Measurements from ENCODE around the gene NFASC.

The NFASC gene

DNA sequence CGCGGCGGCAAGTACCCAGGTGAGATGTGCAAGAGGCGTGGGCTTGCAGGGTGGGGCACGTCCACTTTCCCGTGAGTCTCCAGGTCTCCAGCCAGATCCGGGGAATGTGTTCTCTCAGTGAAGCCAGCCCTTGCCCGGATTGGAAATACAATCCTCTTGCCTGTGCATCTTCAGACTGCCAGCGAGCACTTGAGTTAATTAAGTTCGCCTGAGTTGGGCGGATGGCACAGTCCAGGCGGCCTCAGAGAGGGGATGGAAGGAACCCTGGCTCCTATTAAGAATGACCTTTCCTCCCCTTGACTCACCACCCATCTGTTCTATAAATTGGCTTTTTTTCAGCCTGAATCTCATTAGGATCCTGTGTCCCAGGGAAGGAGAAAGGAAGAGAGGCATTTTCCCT, 139.0 kb downstream of the NFASC start:
- DNase-seq (ENCODE audit: low spot score) = no peak

DNA sequence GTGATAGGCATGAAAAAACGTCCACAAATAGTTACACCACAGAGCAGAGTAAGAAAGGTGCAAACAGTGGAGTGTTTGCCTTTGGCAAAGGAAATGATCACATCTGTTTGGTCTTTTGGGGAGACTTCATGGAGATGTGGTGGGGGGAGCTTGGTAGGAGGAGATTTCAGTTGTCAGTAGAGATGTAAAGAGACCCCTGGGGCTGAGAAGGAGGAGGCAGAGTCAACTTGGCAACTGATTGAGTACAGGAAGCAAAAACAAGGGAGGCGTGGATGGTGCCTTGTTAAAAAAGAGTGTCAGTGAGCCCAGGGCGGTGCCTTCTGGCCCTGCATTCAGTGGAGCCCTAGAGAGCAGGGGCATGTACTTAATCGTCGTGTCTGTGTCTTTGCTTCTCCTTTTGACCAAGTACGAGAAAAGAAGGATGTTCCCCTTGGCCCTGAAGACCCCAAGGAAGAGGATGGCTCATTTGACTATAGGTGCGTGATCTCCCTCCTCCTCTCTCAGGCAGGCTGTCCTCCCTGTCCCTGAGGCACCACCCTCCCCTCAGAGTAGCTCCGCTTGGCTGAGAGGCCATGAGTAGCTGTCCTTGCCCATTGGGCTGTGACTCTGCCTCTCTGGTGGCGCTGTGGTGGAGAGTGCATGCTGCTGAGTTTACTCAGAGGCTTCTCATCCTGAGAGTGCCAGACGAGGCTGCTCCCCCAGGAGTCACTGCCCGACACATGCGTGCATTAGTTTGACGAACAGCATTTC, 141.9 kb downstream of the NFASC start:
- DNase-seq (ENCODE audit: low spot score) = no peak

DNA sequence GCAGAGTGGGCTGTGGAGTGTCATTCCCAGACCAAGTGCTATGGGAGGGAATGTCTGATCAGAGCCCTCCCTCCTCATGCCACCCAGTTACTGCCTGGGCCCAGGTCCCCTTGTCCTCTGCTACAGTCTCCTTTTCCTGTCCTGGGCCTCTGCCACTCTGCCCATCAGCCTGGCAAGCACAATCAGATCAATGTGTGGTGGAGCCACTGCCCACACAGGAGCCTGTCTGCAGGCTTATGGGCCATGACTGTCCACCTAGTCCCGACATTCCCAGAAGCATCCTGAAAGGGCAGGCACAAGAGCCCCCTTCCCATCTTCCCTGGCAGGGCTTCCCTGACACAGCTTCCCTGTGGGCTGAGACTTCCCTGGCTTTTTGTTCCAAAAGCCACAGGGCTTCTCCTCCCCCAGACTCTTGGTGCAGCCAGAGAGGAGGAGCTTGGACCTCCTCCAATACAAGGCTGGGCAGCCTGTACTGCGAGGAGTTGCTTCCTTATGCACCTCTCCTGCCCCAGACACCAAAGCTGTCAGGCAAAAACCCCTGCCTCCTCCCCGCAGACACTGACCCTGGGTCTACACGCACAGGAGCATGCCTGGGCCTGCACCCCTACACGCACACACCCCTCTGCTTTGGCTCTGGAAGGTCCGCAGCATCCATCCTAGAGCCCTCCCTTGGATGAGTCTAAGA, 143.2 kb downstream of the NFASC start:
- DNase-seq (ENCODE audit: low spot score) = peak; percentile 59

DNA sequence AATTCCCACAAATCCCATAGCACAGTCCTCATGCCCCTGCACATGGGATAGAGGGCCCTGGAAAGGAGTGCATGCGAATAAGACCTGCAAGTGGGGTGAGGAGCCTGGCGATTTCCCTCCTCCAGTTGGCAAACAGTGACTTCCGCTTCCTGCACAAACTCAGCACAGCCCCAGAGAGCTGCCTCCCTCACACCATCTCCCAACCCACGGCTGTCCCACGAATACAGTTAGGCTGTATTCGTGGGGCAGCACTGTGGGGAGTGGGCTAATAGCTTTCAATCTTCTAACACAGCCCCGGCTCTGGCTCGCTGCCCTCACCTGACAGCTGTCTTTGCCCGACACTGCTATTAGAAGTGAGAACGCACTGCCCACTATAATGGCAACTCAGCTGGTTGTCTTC, 144.1 kb downstream of the NFASC start:
- peak; percentile 49 for DNase-seq (ENCODE audit: low spot score)

DNA sequence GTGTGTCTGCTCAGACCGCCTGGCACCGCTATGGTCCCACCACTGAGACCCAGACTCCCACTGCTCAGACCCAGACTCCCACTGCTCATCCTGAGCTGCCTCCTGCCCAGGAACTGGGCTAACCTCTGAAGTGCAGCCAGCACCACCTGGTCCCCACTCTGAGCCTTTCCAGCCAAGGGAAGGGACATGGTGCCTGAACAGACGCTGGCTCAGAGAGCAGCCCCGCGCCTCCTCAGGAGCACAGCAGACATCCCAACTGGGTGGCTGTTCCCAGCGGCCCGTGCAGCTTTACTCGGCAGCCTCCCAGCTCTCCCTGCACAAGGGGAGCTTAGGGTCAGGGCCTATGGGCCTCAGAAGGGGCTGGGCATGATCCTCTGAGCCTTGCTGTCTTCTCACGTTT, 144.6 kb downstream of the NFASC start:
- peak; percentile 76 for DNase-seq (ENCODE audit: low spot score)

DNA sequence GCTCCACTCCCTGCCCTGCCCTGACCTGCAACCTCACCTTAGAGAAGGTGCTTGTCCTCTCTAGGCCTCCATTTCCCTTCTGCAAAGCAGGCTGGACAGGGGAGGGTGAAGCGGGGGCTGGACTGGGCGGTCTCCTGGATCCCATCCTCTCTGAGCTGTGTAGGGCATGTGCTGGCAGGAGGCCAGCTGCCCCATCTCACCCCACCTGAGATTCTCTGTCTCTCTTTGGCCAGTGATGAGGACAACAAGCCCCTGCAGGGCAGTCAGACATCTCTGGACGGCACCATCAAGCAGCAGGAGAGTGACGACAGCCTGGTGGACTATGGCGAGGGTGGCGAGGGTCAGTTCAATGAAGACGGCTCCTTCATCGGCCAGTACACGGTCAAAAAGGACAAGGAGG, 145.4 kb downstream of the NFASC start:
- DNase-seq (ENCODE audit: low spot score) = no peak

DNA sequence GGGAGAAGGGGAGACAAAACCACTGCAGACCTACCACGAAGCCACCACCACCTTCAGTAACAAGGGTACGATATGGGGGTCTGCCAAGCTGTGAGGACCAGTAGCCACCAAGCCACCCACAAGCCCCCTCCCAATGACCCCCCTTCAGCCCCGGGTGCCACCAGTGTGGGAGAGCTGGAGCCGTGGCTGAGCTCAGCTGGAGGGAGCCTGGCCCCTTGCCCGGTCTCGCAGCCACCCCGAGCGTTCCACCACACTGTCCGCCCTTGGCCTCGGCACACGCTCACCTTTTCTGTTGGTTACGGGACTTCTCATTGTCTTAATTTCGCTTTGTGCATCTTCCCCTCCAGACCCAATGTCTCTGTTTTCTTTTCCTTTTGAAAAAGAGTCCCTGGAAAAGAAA, 145.9 kb downstream of the NFASC start:
- no peak for DNase-seq (ENCODE audit: low spot score)

DNA sequence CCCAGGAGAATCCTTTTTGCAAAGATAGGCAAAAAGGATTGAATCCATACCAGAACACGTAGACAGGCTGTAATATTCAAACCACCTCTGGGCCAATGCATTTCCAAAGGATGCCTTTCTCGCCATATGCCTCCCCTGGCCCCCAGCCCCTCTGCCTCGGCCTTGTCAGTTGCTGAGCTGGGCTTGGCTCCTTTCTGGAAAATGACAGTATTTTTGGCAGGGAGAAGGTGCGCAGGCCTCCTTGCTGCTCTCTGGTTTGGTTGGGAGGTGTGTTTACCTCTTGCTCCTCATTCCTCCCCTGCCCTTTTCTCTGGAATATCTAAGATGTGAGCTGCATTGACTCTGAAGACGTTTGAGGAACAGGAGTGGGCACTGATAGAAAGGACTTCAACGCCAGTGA, 146.3 kb downstream of the NFASC start:
- DNase-seq (ENCODE audit: low spot score) = peak; percentile 53

DNA sequence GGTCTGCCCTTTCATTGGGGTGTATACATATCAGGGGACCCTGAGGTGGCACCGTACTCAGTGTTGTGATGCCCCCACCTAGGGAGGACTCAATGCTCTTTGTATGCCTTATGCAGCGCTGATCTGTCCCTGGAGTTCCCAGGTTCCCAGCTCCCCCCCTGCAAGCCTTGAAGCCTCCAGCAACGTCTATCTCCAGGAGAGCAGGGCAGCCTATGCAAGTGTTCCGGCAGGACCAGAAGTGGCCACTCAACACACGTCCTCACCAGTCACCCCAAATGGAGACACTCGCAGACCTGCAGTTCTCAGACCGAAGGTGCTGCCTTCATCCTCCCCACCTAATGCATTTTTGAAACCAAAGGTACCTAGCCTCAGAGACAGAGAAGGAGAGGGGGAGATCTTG, 147.1 kb downstream of the NFASC start:
- no peak for DNase-seq (ENCODE audit: low spot score)

DNA sequence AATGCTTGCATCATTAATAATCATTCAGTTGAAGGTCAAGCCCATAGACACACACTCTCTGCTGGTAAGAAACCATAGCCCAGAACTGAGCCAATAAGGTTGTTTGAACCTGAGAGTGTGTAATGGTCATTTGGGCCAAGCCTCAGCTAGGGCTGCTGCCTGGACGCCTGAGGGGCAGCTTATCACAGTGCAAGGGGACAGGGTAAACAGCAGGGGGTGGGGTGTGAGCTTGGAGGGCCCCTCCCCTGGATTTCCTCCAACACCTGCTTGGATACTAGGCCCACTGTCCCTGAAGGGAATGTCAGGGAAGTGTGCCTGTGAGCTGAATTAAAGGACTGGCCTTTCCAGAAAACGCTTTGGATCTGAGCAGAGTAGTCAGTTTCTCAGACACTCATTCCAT, 147.7 kb downstream of the NFASC start:
- DNase-seq (ENCODE audit: low spot score) = no peak

DNA sequence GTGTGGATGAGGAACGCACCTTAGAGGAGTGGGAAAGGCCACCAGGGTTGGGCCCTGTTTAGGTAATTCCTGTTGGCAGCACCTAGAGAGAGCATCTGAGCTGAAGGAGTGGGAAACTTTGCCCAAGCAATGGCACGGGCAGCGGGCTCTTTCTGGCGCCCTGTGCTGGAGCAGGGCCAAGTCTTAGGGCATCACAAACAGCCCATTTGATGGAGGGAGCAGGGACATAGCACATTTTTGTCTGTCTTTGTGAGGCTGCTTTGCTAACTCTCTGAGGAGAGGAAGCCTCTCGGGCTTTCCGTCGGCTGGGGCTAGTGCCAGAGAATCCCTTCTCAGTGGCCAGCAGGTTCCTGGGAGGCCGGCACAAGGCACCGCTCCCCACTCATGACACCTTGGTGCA, 149.8 kb downstream of the NFASC start:
- peak; percentile 44 for DNase-seq (ENCODE audit: low spot score)

DNA sequence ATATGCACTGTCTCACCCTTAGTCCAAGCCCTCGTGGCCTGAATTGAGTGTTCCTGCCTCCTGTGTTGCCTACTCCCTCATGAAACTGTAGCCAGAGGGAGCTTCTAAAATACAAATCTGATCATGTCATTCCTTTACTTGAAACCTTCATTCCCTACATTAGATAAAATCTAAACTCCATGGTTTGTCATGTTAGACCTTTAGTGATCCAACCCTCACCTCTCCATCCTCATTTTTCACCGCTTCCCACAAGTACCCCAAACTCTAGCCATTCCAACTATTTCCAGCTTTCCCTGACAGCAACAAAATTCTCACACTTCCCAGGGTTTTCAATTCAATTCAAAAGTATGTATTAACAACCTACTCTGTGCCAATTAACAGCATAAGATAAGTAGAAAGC, 154.0 kb downstream of the NFASC start:
- no peak for DNase-seq (ENCODE audit: low spot score)

DNA sequence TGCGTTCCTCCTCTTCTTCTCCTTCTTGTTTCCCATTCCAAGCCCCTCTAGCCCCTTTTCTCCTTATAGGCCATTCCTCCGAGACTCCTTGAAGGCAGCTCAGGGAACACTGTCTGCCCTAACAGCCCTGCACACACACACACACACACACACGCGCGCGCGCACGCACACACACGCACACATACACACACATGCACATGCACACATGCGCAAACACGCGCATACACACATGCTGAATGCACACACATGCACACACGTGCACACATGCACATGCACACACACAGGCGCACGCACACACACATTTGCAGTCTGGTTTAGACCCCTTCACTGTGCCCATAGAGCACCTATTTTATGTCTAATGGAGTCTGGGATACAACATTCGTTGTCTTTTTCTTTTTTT, 154.6 kb downstream of the NFASC start:
- DNase-seq (ENCODE audit: low spot score) = no peak

DNA sequence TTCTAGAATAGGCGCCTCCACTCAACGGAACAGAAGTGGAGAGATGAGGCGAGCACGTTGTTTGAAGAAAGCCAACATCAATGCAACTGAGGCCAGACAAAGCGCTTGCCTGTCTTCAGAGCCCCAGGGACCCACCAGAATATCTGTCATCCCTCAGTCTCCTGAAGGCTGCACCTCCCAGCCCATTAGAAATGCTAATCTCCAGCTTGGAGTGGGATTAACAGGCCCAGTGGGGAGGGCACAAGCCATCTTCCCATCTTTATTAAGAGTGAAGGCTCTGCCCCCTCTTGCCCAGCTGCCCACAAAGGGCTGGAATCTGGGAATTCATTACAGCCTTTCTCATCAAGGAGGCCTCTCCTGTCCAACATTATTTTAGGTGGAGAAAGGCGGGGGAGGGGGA, 155.5 kb downstream of the NFASC start:
- DNase-seq (ENCODE audit: low spot score) = no peak

DNA sequence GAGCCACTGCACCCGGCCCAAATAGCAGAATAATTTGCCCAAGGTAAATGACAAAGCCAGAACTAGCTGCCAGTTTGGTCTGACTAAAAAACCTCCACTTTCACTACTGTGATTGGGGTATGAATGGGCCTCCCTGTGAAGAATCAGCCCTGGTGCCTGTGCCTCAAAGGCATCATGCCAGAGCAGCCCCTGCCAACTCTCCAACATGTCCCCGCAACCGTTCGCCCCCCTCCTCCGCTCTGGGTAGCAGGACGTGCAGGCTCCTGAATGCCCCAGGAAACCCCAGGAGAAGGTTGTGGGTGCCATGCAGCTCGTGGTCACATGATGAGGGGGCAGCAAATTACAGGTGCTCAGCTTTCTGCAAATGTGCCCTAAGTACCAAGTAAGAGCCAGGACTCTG, 157.7 kb downstream of the NFASC start:
- no peak for DNase-seq (ENCODE audit: low spot score)

DNA sequence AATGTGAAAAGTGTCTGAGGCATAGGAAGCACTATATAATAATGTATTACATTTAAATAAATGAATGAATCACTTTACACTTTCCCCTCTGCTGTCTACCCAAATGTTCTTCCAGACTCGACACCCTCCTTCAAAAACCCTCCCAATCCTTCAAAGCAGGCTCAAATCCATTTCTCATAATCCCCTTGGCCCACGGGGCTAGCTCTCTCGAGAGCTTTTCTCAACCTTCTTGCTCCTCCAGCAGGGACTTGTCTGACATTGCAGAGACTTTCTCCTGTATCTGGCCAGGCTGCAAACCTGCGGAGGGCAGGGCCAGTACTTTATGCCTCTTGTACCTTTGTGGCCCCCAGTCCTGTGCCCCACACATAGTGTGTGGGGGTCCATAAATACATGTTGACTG, 158.3 kb downstream of the NFASC start:
- DNase-seq (ENCODE audit: low spot score) = no peak

DNA sequence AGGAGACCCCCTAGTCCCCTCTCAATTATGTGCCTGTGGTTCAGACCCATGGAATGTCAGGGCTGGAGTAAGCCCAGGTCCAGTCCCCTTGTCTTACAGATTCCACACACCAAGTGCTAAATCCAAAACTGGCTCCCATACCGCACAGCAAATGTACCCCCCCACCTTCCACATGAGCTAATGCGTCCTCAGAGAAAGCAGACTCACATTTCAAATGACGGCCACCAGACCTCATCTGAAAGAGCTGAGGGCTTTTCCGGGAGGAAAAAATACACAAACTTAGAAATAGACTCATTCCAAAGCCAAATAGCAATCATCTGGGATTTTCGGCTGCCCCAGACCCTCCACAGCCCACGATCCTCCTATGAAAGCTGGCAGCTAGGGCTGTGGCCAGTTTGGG, 159.6 kb downstream of the NFASC start:
- no peak for DNase-seq (ENCODE audit: low spot score)

DNA sequence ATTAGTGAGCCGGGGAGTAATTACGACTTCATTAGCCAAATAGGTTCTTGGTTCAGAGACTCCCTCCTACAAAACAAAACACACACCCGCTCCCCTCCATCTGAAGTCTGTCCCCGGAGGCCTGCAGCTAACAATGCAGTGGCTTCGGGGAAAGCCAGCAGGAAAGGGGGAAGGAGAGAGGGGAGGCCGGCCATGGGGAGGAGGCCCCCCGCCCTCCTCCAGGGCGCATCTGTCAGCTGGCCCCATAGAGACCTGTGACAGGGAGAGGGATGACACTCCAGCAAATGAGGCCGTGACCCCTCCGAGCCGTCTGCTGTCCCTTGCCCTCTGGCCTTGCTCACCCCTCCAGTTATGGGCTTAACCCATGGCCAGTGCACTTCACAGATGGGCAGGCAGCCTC, 160.2 kb downstream of the NFASC start:
- DNase-seq (ENCODE audit: low spot score) = no peak

DNA sequence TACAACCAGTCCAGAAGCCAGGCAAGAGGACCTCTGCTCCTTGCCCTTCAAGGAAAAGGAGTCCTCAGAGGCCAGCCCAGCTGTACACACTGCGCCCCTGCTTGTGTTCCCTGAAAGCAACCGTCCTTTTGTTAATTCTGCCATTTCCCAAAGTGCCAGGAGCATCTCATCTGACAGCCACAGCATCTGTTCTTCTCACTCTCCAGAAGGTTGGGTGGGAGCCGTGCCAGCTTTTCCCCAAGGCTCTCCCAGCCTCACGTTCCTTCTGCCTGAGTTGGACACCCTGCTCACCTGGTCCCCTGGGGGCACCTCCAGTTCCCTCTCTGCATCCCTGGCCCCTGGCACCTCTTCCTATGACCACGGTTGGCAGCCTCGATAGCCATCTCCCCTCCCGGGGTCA, 161.8 kb downstream of the NFASC start:
- peak; percentile 93 for DNase-seq (ENCODE audit: low spot score)

DNA sequence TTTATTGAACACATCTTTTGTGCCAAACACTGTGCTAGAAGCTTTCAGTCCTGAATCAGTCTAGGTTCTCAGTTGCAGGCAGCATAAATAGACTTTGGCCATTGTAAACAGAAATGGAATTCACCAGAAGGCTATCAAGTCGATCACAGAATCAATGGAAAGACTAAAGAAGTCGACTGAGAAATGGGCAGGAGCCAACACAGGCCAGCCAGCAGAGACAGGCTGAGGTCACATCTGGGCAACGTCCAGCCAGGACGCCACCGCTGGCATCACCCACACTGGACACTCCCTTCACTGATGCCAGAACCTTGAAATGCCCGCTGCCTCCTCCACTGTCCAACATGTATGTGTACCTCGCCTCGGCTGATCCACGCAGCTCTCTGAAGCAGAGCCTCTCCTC, 166.9 kb downstream of the NFASC start:
- DNase-seq (ENCODE audit: low spot score) = no peak

DNA sequence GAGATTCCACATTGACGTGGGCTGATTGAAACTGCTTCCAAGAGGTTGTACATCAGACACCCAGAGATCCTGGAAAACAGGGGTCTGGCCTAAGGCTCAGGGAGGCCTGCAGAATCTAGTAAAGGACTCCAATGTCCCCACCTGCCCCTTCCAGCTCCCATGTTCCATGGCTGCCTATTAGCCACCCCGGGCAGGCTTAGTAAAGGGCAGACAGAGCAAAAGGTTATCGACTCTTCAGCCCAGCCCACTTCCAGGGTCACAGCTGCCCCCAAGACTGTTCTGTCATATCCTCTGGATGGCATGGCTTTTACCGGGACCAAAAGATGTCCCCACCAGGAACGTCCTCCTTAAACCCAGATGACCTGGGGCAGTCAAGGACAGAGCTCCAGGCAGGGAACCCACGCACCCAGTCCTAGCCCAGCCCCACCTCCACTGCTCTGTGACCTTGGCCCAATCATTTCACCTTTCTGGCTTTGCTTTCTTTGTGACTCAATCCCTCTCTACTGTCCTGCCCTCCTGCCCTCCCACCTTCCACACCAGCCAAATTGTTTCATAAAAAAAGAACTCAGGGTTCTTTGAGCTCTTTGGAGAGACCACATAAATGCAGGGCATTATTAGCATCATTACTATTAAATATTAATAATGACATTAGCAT, 167.6 kb downstream of the NFASC start:
- DNase-seq (ENCODE audit: low spot score) = no peak

DNA sequence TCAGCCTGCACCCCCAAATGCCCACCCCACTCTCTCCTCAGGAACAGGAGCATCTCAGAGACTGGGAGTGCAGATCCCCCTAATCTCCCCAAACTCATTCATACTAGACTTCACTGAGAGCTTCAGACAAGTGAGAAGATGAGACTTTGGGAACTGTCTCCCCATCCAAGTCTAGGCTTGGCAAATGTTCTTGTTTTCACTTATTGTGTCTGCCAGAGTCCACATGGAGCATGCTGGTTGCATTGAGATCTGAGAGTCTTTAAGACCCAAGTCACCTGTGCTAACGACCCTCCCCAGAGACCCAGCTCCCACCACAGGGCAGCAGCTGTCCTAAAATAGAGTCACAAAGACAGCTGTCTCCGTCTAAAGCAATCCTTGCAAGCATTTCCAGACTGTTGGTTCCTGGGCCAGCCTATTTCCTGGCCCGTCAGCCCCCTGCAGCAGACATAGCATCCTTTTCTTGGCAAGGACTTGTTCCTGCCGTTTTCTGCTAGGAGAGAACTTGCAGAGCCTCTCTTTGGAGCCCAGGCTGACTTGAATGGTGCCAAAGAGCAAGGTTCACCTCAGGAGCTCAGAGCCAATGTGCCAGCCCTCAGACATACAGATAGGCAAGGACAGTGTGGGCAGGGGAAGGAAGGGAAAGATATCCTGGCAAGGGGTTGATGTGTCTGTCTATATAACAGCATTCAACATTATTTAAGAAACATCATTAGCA, 170.5 kb downstream of the NFASC start:
- peak; percentile 31 for DNase-seq (ENCODE audit: low spot score)
